OCI-LY1 (cell line): ENCODE results near the gene SETDB1.
"Not testable (repeated sequence)": the region's sequence is repeated elsewhere in the genome, so short reads cannot be mapped to it uniquely, and the experiment has no call there.

Experiments
- H2AFZ ChIP-seq: fragments of 200-600 bp; sonication (generic), shearing (Covaris generic); 2 replicates; pipeline ENCODE4 v1.6.0; 2014; ENCODE audit warnings: antibody characterized with exemption, mild to moderate bottlenecking, low read length
- H3F3A ChIP-seq: fragments of 200-600 bp; sonication (generic), shearing (Covaris generic); 2 replicates; pipeline ENCODE4 v1.6.0; 2014; ENCODE audit warnings: mild to moderate bottlenecking, antibody characterized with exemption, low read length, moderate library complexity; ENCODE audit not compliant: insufficient read depth
- H3K27ac ChIP-seq: fragments of 200-600 bp; sonication (generic); 2 replicates; pipeline ENCODE4 v1.5.1; 2014; ENCODE audit warnings: low read length, mixed run types, mild to moderate bottlenecking, low read depth; ENCODE audit not compliant: poor library complexity, severe bottlenecking
- H3K27me3 ChIP-seq: fragments of 200-600 bp; sonication (generic); 2 replicates; pipeline ENCODE4 v1.6.0; 2014; ENCODE audit warnings: antibody characterized with exemption, mild to moderate bottlenecking, low read length, moderate library complexity; ENCODE audit not compliant: insufficient read depth
- H3K36me3 ChIP-seq: fragments of 200-600 bp; sonication (generic); 2 replicates; pipeline ENCODE4 v1.6.1; 2014; ENCODE audit warnings: mild to moderate bottlenecking, antibody characterized with exemption, low read length, moderate library complexity, mixed read lengths; ENCODE audit not compliant: insufficient read depth
- H3K4me1 ChIP-seq: fragments of 200-600 bp; sonication (generic); 2 replicates; pipeline ENCODE4 v1.5.1; 2014; ENCODE audit warnings: mild to moderate bottlenecking, low read length, moderate library complexity; ENCODE audit not compliant: insufficient read depth, severe bottlenecking
- H3K4me2 ChIP-seq: fragments of 200-600 bp; sonication (generic), shearing (Covaris generic); 2 replicates; pipeline ENCODE4 v1.6.1; 2014; ENCODE audit warnings: low read length
- H3K4me3 ChIP-seq: fragments of 200-600 bp; sonication (generic); 2 replicates; pipeline ENCODE4 v1.5.1; 2014; ENCODE audit warnings: low read length, low read depth, mild to moderate bottlenecking, mixed read lengths; ENCODE audit not compliant: poor library complexity, severe bottlenecking
- H3K79me2 ChIP-seq: fragments of 200-600 bp; shearing (Covaris generic); 2 replicates; pipeline ENCODE4 v1.6.1; 2016; ENCODE audit warnings: mixed run types, low read length, mixed read lengths; ENCODE audit not compliant: insufficient read depth
- H3K9ac ChIP-seq: fragments of 200-600 bp; sonication (generic), shearing (Covaris generic); 2 replicates; pipeline ENCODE4 v1.6.1; 2014; ENCODE audit warnings: mild to moderate bottlenecking, low read length, mixed read lengths
- H3K9me2 ChIP-seq: fragments of 200-600 bp; sonication (generic), shearing (Covaris generic); 2 replicates; pipeline ENCODE4 v1.6.1; 2014; ENCODE audit warnings: low read depth, mild to moderate bottlenecking, low read length, mixed read lengths
- H3K9me3 ChIP-seq: fragments of 200-600 bp; shearing (Covaris generic); 2 replicates; pipeline ENCODE4 v1.6.1; 2014; ENCODE audit warnings: low read length, mixed read lengths
- H4K20me1 ChIP-seq: fragments of 200-600 bp; sonication (generic), shearing (Covaris generic); 2 replicates; pipeline ENCODE4 v1.6.0; 2016; ENCODE audit warnings: mild to moderate bottlenecking, low read length; ENCODE audit not compliant: insufficient read depth
- CTCF ChIP-seq: fragments of 200-600 bp; sonication (generic), shearing (Covaris generic); IDR thresholded peaks from 2 replicates; pipeline ENCODE4 v1.5.1; 2017; ENCODE audit warnings: mild to moderate bottlenecking, antibody characterized with exemption, low read length, moderate library complexity, mixed read lengths
- EZH2 ChIP-seq: fragments of 200-600 bp; sonication (generic), shearing (Covaris generic); IDR thresholded peaks from 2 replicates; pipeline ENCODE4 v1.8.0; 2017; ENCODE audit warnings: borderline replicate concordance, mixed run types, mild to moderate bottlenecking, antibody characterized with exemption, low read length, moderate library complexity, mixed read lengths

The SETDB1 gene

DNA sequence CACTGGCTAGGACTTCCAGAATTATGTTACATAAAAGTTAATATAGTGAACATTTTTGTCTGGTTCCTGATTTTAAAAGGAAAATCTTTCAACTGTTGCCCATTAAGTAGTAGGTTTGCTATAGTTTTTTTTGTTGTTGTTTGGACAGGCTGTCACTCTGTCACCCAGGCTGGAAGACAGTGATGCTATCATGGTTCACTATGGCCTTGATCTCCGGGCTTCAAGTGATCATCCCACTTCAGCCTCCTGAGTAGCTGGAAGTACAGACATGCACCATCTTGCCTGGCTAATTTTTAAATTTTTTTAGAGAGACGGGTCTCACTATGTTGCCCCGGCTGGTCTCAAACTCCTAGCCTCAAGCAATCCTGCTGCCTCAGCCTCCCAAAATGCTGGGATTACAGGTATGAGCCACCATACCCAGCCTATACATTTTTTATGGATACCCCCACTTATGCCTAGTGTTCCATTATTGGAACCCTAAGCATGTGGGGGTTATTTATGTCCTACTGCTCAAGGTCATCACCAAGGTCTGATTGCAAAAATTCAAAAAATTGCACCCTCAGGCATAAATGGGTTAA is 32.7 kb upstream of the SETDB1 start:
- Histone ChIP-seq H3K4me3 (no peak overlapping the region), H3K9me3 (no peaks in the 10 kb centered on the region), H3K36me3 (no peaks in the 10 kb centered on the region), H3K79me2 (no peaks in the 10 kb centered on the region), H3K27ac (no peak overlapping the region), H4K20me1 (no peaks in the 10 kb centered on the region), H3K4me2 (no peak overlapping the region), H2AFZ (no peak overlapping the region), H3K27me3 (no peaks in the 10 kb centered on the region; the same call in 1 of the 2 replicates), H3K9me2 (no peaks in the 10 kb centered on the region), H3K9ac (no peak overlapping the region), H3K4me1 (peaks cover 5% of the 10 kb centered on the region), H3F3A (no peaks in the 10 kb centered on the region)
- TF ChIP-seq EZH2 (no peak), CTCF (no peak)

DNA sequence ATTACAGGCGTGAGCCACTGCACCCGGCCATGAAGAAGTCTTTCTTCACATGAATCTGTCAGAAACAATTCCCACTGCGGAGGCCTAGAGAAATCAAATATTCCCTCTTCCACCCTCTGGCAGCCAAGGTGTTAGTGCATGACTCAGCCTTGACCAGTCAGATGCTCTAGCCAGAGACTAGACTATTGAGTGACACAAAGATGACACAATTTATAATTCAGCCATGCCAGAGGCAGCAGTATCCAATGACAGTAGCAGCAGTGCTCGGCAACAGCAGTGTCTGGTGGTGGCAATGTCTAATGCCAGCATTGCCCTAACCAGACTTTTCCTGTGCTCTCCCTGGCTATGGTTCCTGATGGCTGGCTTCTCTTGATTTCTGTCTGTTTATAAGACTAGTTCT is 30.5 kb upstream of the SETDB1 start:
- Histone ChIP-seq H3K4me2 (no peak overlapping the region), H3K9ac (no peak overlapping the region), H3K9me2 (no peaks in the 10 kb centered on the region), H3K36me3 (no peaks in the 10 kb centered on the region), H3K4me3 (no peak overlapping the region), H3K4me1 (no peaks in the 10 kb centered on the region), H3F3A (no peaks in the 10 kb centered on the region), H2AFZ (no peak overlapping the region), H3K27me3 (no peaks in the 10 kb centered on the region; the same call in 1 of the 2 replicates), H3K9me3 (no peaks in the 10 kb centered on the region), H4K20me1 (no peaks in the 10 kb centered on the region), H3K79me2 (no peaks in the 10 kb centered on the region), H3K27ac (no peak overlapping the region)
- no peak for TF ChIP-seq EZH2
- TF ChIP-seq CTCF: no peak

GRCh38 chr1:150899795-150900194 is 26.4 kb upstream of the SETDB1 start:
- not testable (repeated sequence) for H3K4me3 ChIP-seq, H3K36me3 ChIP-seq, H3K4me2 ChIP-seq, H3K27ac ChIP-seq, H3K9me3 ChIP-seq, H3F3A ChIP-seq, H2AFZ ChIP-seq, H3K9me2 ChIP-seq, H4K20me1 ChIP-seq, H3K4me1 ChIP-seq, H3K27me3 ChIP-seq, H3K79me2 ChIP-seq, H3K9ac ChIP-seq

DNA sequence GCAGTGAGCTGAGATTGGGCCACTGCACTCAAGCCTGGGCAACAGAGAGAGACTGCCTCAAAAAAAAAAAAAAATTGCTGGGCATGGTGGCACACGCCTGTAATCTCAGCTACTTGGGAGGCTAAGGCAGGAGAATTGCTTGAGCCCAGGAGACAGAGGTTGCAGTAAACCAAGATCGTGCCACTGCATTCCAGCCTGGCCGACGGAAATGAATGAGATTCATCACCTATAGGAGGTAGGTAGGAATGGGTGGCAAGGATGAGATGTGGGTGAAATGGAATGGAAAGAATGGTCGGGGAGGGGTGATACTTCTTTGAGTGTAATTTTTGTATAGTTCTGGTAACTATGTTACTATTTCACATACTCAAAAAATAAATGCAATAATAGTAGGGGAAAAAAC is 23.8 kb upstream of the SETDB1 start:
- no peaks in the 10 kb centered on the region for H3K79me2 ChIP-seq
- H3K9me2 ChIP-seq: no peaks in the 10 kb centered on the region
- H3K27me3 ChIP-seq: no peaks in the 10 kb centered on the region
- H3K36me3 ChIP-seq: no peaks in the 10 kb centered on the region
- no peaks in the 10 kb centered on the region for H3F3A ChIP-seq
- H2AFZ ChIP-seq: no peak overlapping the region
- H3K4me1 ChIP-seq: no peaks in the 10 kb centered on the region
- no peak overlapping the region for H3K4me2 ChIP-seq
- no peak overlapping the region for H3K27ac ChIP-seq
- H3K9ac ChIP-seq: no peak overlapping the region
- no peak overlapping the region for H3K4me3 ChIP-seq
- no peak for TF ChIP-seq CTCF
- H3K9me3 ChIP-seq: no peaks in the 10 kb centered on the region
- no peaks in the 10 kb centered on the region for H4K20me1 ChIP-seq
